Gastrocnemius medialis (tissue), 4 donors: ENCODE measurements around the gene UTP18.

Source experiments
- CTCF ChIP-seq, 5 experiments: fragments of 450-650 bp in 3 of 5; fragments of 200-600 bp in 2 of 5; sonication (generic) in 2 of 5; IDR thresholded peaks in 4 of 5; conservative IDR thresholded peaks in 1 of 5; 1 replicate in 4 of 5; 2 replicates in 1 of 5; pipeline ENCODE4 v1.5.1; 2016 to 2019; ENCODE audit warnings: antibody characterized with exemption in 5 of 5, mild to moderate bottlenecking in 3 of 5, moderate library complexity in 3 of 5
- POLR2A ChIP-seq, 2 donors: fragments of 450-650 bp; IDR thresholded peaks; one replicate each; pipeline ENCODE4 v1.6.1; 2017; ENCODE audit warnings: antibody characterized with exemption in 2 of 2, mild to moderate bottlenecking in 2 of 2, moderate library complexity in 2 of 2

GRCh38 chr17:51342257-51342656, 81.9 kb downstream of the UTP18 start:
- TF ChIP-seq POLR2A (IDR thresholded peaks at IDR 0.05) (no peak), CTCF (IDR thresholded peaks at IDR 0.05 in 4 of 5, conservative IDR thresholded peaks at IDR 0.05 in 1 of 5) (no peak)
